Endothelial cell of umbilical vein (primary cell): ENCODE measurements around the gene PPP3CA. TPM values are rescaled to one million over a fixed set of nuclear protein-coding genes. Genes with fewer than 3 reads are reported as not detected.

Experiments
- BruUV-seq: library from RNA; stranded (reverse); fragments of 400-500 nt; replicated peaks from 2 replicates; lab custom pipeline; 2021; lab: Mats Ljungman, UMichigan
- CTCF ChIA-PET: fragments of 300-600, 350-600 bp; sonication (Branson Sonifier 250); formaldehyde crosslinking; loops from one replicate; lab custom pipeline; 2021; ENCODE audit warnings: antibody characterized with exemption, inconsistent platforms; lab: Charles Lee
- POLR2A ChIA-PET: fragments of 300-600, 350-600 bp; sonication (Branson Sonifier 250); formaldehyde crosslinking; loops from one replicate; lab custom pipeline; 2021; ENCODE audit warnings: antibody characterized with exemption, inconsistent platforms; lab: Charles Lee
- DNase-seq: peaks from one replicate; pipeline ENCODE4 v3.0.0-alpha.2; 2011; ENCODE audit warnings: low read depth, low spot score
- FAIRE-seq: peaks from 2 replicates; lab custom pipeline; 2011; peaks lifted over from hg19 to GRCh38; lab: Jason Lieb, UNC
- H2AFZ ChIP-seq: 2 replicates; pipeline ENCODE4 v1.6.0; 2012; ENCODE audit warnings: low read depth, low read length, control low read depth, inconsistent platforms
- H3K27ac ChIP-seq: 2 replicates; pipeline ENCODE4 v1.5.1; 2011; ENCODE audit warnings: low read depth, mild to moderate bottlenecking, control low read depth, low read length, moderate library complexity; ENCODE audit not compliant: insufficient read depth
- H3K27me3 ChIP-seq, 2 experiments: 2 replicates each; pipeline versions ENCODE4 v1.6.0 to v1.6.1; 2011; ENCODE audit warnings: low read length in 2 of 2, mixed read lengths in 1 of 2; ENCODE audit not compliant: control insufficient read depth in 2 of 2, insufficient read depth in 2 of 2
- H3K36me3 ChIP-seq, 2 experiments: 2 replicates in 1 of 2; 3 replicates in 1 of 2; pipeline ENCODE4 v1.5.1; 2011; ENCODE audit warnings: low read length in 2 of 2, mild to moderate bottlenecking in 1 of 2, moderate library complexity in 1 of 2; ENCODE audit not compliant: control insufficient read depth in 2 of 2, insufficient read depth in 2 of 2; ENCODE audit errors: extremely low read depth in 1 of 2
- H3K4me1 ChIP-seq: 3 replicates; pipeline ENCODE4 v1.5.1; 2011; ENCODE audit warnings: mild to moderate bottlenecking, low read length; ENCODE audit not compliant: control insufficient read depth, insufficient read depth; ENCODE audit errors: extremely low read depth
- H3K4me2 ChIP-seq: 2 replicates; pipeline ENCODE4 v1.6.1; 2011; ENCODE audit warnings: low read length, control low read depth, mixed read lengths; ENCODE audit not compliant: insufficient read depth
- H3K4me3 ChIP-seq, 3 experiments: fragments of 200-600 bp in 1 of 3; sonication (generic), shearing (Covaris generic) in 1 of 3; replicated peaks in 1 of 3; 2 replicates each; pipeline ENCODE4 v1.5.1; 2011 to 2016; ENCODE audit warnings: control low read depth in 3 of 3, low read length in 3 of 3, mild to moderate bottlenecking in 2 of 3, inconsistent platforms in 1 of 3, low read depth in 1 of 3, moderate library complexity in 1 of 3; ENCODE audit not compliant: insufficient read depth in 1 of 3
- H3K79me2 ChIP-seq: 2 replicates; pipeline ENCODE4 v1.6.0; 2012; ENCODE audit warnings: low read length, inconsistent platforms; ENCODE audit not compliant: control insufficient read depth, insufficient read depth
- H3K9ac ChIP-seq: replicated peaks from 2 replicates; pipeline ENCODE3; 2011; ENCODE audit warnings: low read length, control low read depth; ENCODE audit not compliant: insufficient read depth; ENCODE audit errors: extremely low read depth
- H3K9me1 ChIP-seq: replicated peaks from 3 replicates; pipeline ENCODE4 v1.6.0; 2011; ENCODE audit warnings: mild to moderate bottlenecking, low read length; ENCODE audit not compliant: control insufficient read depth, insufficient read depth; ENCODE audit errors: extremely low read depth
- H3K9me3 ChIP-seq: replicated peaks from 2 replicates; pipeline ENCODE4 v1.5.1; 2012; ENCODE audit warnings: low read length, inconsistent platforms; ENCODE audit not compliant: control insufficient read depth, insufficient read depth
- H4K20me1 ChIP-seq: replicated peaks from 2 replicates; pipeline ENCODE3; 2011; ENCODE audit warnings: mild to moderate bottlenecking, low read length; ENCODE audit not compliant: control insufficient read depth, insufficient read depth; ENCODE audit errors: extremely low read depth
- EZH2 ChIP-seq: IDR thresholded peaks from 2 replicates; pipeline ENCODE4 v1.6.1; 2012; ENCODE audit warnings: borderline replicate concordance, low read depth, mild to moderate bottlenecking, moderate library complexity, low read length, inconsistent platforms; ENCODE audit not compliant: severe bottlenecking
- FOS ChIP-seq: IDR thresholded peaks from 2 replicates; pipeline ENCODE4 v1.6.1; 2011; ENCODE audit warnings: mild to moderate bottlenecking, low read length, moderate library complexity, borderline replicate concordance; ENCODE audit not compliant: insufficient read depth
- GATA2 ChIP-seq: IDR thresholded peaks from 2 replicates; pipeline ENCODE4 v1.7.0; 2011; ENCODE audit warnings: low read depth, mild to moderate bottlenecking, moderate library complexity, mixed read lengths, low read length; ENCODE audit not compliant: insufficient read length, insufficient read depth
- JUN ChIP-seq: IDR thresholded peaks from 2 replicates; pipeline ENCODE4 v1.6.1; 2011; ENCODE audit warnings: borderline replicate concordance, low read depth; ENCODE audit not compliant: insufficient read length, insufficient read depth
- MAX ChIP-seq: IDR thresholded peaks from 2 replicates; pipeline ENCODE4 v1.6.1; 2011; ENCODE audit not compliant: insufficient read depth, insufficient read length
- MYC ChIP-seq: IDR thresholded peaks from one replicate; pipeline ENCODE4 v1.6.1; 2011; ENCODE audit warnings: mild to moderate bottlenecking, low read depth, low read length
- POLR2A ChIP-seq: IDR thresholded peaks from 2 replicates; pipeline ENCODE4 v1.6.1; 2012; ENCODE audit warnings: low read depth, mild to moderate bottlenecking, control low read depth, low read length
- POLR2AphosphoS5 ChIP-seq: IDR thresholded peaks from 2 replicates; pipeline ENCODE4 v1.6.1; 2012; ENCODE audit warnings: low read depth, mild to moderate bottlenecking, control low read depth, low read length, moderate library complexity; ENCODE audit not compliant: insufficient read depth
- dilution Hi-C: fragments of 300-500 bp; cut with MboI; formaldehyde crosslinking; loops from one replicate; pipeline ENCODE4 v1.15.0; 2019; ENCODE audit warnings: low sequenced_read_pairs; ENCODE audit not compliant: extremely low pct_ligation_motif_present
- intact Hi-C: fragments of 100-400 bp; cut with micrococcal nuclease; formaldehyde crosslinking; loops from one replicate; pipeline ENCODE4 v1.10.0; 2022
- polyA plus RNA-seq, 4 experiments: library from polyadenylated mRNA; depleted of rRNA in 3 of 4; stranded (reverse) in 3 of 4; unstranded in 1 of 4; fragments of >200 nt; gene quantifications; 2 replicates each; pipeline versions ENCODE4 v1.2.1 to v1.2.3, GENCODE V29; 2011 to 2012; ENCODE audit warnings: missing spikeins in 1 of 4
- total RNA-seq: library from RNA; stranded (reverse); gene quantifications from 2 replicates; pipeline ENCODE4 v1.2.3, GENCODE V29; 2021
- TF ChIP-seq, protein P1 (sequence below), 2 donors: IDR thresholded peaks; 1 replicate in 1 of 2; 2 replicates in 1 of 2; pipeline ENCODE4 v1.5.1; 2011; ENCODE audit warnings: low read length in 2 of 2, mild to moderate bottlenecking in 2 of 2, moderate library complexity in 2 of 2, control low read depth in 1 of 2, inconsistent platforms in 1 of 2, low read depth in 1 of 2; ENCODE audit not compliant: insufficient read depth in 1 of 2; ENCODE audit errors: extremely low read depth in 1 of 2

PPP3CA gene
- total and polyA plus RNA-seq, 2 donors (not counting 3 experiments of a cell fraction or from before 2014, with no cell fraction given): 7.0 to 43.3 TPM

DNA sequence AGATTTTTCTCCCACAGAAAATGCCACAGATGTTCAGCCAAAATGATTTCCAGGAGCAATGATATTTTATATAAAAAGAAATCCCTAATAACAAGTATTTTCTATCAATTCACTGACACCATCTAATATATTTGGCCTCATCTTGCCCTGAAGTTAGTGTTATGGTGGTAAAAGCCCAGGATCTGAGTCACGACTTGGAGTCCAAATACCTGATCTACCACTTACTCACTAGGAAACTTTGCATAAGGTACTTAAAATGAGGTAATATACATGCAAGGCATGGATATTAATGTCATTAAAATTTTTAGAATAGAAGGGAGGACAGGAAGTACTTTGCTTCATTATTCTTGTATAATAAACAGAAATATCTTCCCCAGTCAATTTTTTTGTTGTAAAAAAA lies 16.3 kb downstream of the PPP3CA start:
- TF ChIP-seq EZH2 (no peak), MAX (no peak), GATA2 (no peak), JUN (no peak), MYC (no peak), POLR2A (no peak), FOS (no peak), POLR2AphosphoS5 (no peak)
- TF ChIP-seq, protein P1, sequence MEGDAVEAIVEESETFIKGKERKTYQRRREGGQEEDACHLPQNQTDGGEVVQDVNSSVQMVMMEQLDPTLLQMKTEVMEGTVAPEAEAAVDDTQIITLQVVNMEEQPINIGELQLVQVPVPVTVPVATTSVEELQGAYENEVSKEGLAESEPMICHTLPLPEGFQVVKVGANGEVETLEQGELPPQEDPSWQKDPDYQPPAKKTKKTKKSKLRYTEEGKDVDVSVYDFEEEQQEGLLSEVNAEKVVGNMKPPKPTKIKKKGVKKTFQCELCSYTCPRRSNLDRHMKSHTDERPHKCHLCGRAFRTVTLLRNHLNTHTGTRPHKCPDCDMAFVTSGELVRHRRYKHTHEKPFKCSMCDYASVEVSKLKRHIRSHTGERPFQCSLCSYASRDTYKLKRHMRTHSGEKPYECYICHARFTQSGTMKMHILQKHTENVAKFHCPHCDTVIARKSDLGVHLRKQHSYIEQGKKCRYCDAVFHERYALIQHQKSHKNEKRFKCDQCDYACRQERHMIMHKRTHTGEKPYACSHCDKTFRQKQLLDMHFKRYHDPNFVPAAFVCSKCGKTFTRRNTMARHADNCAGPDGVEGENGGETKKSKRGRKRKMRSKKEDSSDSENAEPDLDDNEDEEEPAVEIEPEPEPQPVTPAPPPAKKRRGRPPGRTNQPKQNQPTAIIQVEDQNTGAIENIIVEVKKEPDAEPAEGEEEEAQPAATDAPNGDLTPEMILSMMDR (IDR thresholded peaks at IDR 0.05; ENCODE audit: extremely low read depth in 1 of 2, insufficient read depth in 1 of 2, low read depth in 1 of 2, low read length in 2 of 2): no peak
- H4K20me1 ChIP-seq: peaks cover 2% of the 10 kb centered on the region
- H3K27me3 ChIP-seq: no peaks in the 10 kb centered on the region
- no peak overlapping the region for H3K9ac ChIP-seq
- POLR2A ChIA-PET: no interaction called here
- peaks cover 15% of the 10 kb centered on the region for H3K79me2 ChIP-seq
- H3K4me2 ChIP-seq: no peak overlapping the region
- H3K9me1 ChIP-seq: no peaks in the 10 kb centered on the region
- peak; percentile 7 for DNase-seq
- no peak overlapping the region for H2AFZ ChIP-seq
- H3K36me3 ChIP-seq: no peaks in the 10 kb centered on the region
- intact Hi-C loops (no loop called here), dilution Hi-C loops (no loop called here)
- no peak for FAIRE-seq
- no peak overlapping the region for H3K4me3 ChIP-seq
- no TSS peak for BruUV-seq
- no peaks in the 10 kb centered on the region for H3K4me1 ChIP-seq
- CTCF ChIA-PET: no interaction called here
- H3K9me3 ChIP-seq: no peaks in the 10 kb centered on the region
- no peak overlapping the region for H3K27ac ChIP-seq
